HG03439 (cell line): ENCODE measurements around the gene KRTDAP.

Experiments
- ATAC-seq: cut with Tn5 transposase; IDR thresholded peaks from one replicate; pipeline ENCODE4 v1.9.1; 2021; ENCODE audit warnings: mild to moderate bottlenecking, moderate library complexity; ENCODE audit not compliant: unreplicated experiment

Gene KRTDAP

GRCh38 chr19:35455616-35456201 lies 34.6 kb downstream of the KRTDAP start:
- ATAC-seq = no peak

GRCh38 chr19:35454663-35455062 lies 35.6 kb downstream of the KRTDAP start:
- no peak for ATAC-seq

GRCh38 chr19:35451338-35452096 lies 38.7 kb downstream of the KRTDAP start:
- no peak for ATAC-seq

DNA sequence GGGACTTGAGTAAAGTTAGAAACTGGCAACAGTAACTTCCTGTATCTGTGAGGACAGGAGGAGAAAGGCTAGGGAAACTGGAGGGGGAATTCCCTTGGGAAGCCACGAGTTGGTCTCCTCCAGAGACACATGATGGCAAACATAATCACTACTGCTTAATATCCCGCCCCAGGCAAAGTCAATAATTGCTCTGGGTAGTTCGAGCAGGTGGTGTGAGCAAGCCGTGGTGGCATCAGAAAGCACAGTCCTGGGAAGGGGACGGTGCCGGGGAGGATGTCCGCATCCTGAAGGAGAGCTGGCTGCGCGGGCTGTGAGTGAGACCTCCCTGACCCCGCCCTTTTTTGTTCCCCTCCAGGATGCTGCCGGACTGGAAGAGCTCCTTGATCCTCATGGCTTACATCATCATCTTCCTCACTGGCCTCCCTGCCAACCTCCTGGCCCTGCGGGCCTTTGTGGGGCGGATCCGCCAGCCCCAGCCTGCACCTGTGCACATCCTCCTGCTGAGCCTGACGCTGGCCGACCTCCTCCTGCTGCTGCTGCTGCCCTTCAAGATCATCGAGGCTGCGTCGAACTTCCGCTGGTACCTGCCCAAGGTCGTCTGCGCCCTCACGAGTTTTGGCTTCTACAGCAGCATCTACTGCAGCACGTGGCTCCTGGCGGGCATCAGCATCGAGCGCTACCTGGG lies 40.8 kb downstream of the KRTDAP start:
- ATAC-seq = no peak

- ATAC-seq = no peak
These were observed 42.4 kb downstream of the KRTDAP start, which contains the start of gene FFAR2 for GRCh38 chr19:35447606-35448469. FFAR2 (plus strand) TSS chr19:35448257; CDS start chr19:35449715, 1,458 bp downstream.

DNA sequence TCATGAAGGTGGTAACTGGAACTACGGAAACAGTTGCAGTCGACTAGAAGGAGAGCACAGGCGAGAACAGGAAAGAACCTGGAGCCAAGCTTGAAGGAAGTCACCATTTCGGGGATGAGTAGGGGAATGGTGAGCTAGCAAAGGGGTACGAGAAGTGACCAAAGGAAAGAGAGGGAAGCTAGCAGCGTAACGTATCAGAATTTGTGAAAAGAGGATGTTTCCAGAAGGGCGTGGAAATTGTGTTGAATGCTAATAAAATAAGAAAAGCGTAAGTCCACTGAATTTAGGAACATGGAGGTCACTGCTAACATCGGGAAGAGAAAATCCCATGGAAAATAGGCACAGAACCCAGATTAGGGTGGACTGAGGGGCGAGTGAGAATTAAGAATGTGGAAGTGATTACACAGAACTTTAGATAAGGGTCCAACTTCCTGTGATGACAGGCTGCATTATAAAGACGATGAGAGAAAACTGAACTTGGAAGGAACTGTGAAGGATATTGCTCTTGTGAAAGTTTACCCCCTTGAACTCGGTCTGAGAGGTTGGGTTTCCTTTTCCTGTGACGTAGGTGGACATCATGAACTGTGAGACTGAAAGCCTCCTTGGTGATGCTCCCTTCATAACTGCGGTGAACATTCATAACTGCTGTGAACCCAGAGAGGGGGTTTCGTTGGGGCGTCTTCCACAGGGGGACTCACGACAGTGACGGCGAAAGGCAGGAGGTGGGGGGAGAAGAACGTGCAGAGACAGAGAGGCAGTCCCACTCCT lies 44.3 kb downstream of the KRTDAP start:
- ATAC-seq = no peak

- ATAC-seq = no peak
These were observed 45.5 kb downstream of the KRTDAP start for GRCh38 chr19:35444735-35445134.

- ATAC-seq = no peak
These were observed 48.2 kb downstream of the KRTDAP start for GRCh38 chr19:35442091-35442490.

- ATAC-seq = no peak
These were observed 50.3 kb downstream of the KRTDAP start for GRCh38 chr19:35439921-35440320.

GRCh38 chr19:35438527-35438926 lies 51.7 kb downstream of the KRTDAP start:
- ATAC-seq = no peak

DNA sequence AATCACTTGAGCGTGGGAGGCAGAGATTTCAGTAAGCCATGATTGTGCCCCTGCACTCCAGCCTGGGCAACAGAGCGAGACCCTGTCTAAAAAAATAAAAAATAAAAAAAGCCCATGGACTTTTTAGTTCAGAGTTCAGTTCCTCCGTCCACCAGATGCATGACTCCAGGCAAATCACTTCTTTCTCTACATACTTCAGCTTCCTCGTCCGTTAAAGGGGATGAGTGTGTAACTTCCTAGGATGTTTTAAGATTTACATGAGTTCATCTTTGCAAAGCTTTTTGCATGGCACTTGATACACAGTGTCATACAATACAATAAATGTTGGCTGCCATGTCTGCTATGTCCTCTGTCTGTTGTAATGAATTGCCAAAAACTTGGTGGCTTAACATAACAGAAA lies 52.2 kb downstream of the KRTDAP start:
- no peak for ATAC-seq

DNA sequence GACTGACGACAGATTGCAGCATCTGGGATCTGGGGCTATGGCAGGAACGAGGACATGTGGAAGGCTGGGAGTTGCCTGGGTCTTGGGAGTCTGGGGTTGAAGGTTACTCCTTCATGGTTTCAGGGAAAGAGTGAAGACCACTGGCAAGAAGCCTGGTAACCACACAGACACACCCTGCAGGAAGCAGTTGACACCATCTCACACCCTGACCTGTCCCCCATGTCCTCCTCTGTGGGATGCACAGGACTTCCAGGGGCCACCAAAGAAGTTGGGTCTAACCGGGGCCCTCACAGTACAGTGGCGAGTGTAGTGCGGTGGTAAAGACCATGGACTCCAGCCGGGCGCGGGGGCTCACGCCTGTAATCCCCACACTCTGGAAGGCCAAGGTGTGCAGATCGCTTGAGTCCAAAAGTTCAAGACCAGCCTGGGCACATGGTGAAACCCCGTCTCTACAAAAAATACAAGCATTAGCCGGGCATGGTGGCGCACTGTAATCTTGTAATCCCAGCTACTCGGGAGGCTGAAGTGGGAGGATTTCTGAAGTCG lies 52.8 kb downstream of the KRTDAP start:
- ATAC-seq = no peak
